ENCODE data around the gene ELAVL4. TPM values are rescaled to one million over a fixed set of nuclear protein-coding genes. Genes with fewer than 3 reads are reported as not detected.

Gene ELAVL4
- total and polyA plus RNA-seq, 2 donors (not counting 3 experiments of a cell fraction or from before 2014, with no cell fraction given): not detected

- Histone ChIP-seq H3K79me2 (ENCODE audit: control insufficient read depth, insufficient read depth, low read length) (no peaks in the 10 kb centered on the region), H3K4me3 (replicated peaks in 1 of 3; ENCODE audit: insufficient read depth in 1 of 3, low read depth in 1 of 3, low read length in 3 of 3) (no peak overlapping the region), H3K4me1 (ENCODE audit: control insufficient read depth, extremely low read depth, insufficient read depth, low read length) (no peaks in the 10 kb centered on the region), H3K36me3 (ENCODE audit: control insufficient read depth in 2 of 2, extremely low read depth in 1 of 2, insufficient read depth in 2 of 2, low read length in 2 of 2) (no peaks in the 10 kb centered on the region), H3K9ac (replicated peaks; ENCODE audit: extremely low read depth, insufficient read depth, low read length) (no peak overlapping the region), H3K27me3 (ENCODE audit: control insufficient read depth in 2 of 2, insufficient read depth in 2 of 2, low read length in 2 of 2) (no peaks in the 10 kb centered on the region), H2AFZ (ENCODE audit: low read depth, low read length) (no peak overlapping the region), H3K9me1 (replicated peaks; ENCODE audit: control insufficient read depth, extremely low read depth, insufficient read depth, low read length) (no peaks in the 10 kb centered on the region), H3K27ac (ENCODE audit: insufficient read depth, low read depth, low read length) (no peak overlapping the region), H3K4me2 (ENCODE audit: insufficient read depth, low read length) (no peak overlapping the region), H4K20me1 (replicated peaks; ENCODE audit: control insufficient read depth, extremely low read depth, insufficient read depth, low read length) (no peaks in the 10 kb centered on the region), H3K9me3 (replicated peaks; ENCODE audit: control insufficient read depth, insufficient read depth, low read length) (no peaks in the 10 kb centered on the region)
- TF ChIP-seq POLR2A (IDR thresholded peaks at IDR 0.05; ENCODE audit: low read depth, low read length) (no peak), GATA2 (IDR thresholded peaks at IDR 0.05; ENCODE audit: insufficient read depth, insufficient read length, low read depth, low read length) (no peak), MYC (IDR thresholded peaks at IDR 0.05; ENCODE audit: low read depth, low read length) (no peak), MAX (IDR thresholded peaks at IDR 0.05; ENCODE audit: insufficient read depth, insufficient read length) (no peak), EZH2 (IDR thresholded peaks at IDR 0.05; ENCODE audit: borderline replicate concordance, low read depth, low read length, severe bottlenecking) (no peak), JUN (IDR thresholded peaks at IDR 0.05; ENCODE audit: borderline replicate concordance, insufficient read depth, insufficient read length, low read depth) (no peak), POLR2AphosphoS5 (IDR thresholded peaks at IDR 0.05; ENCODE audit: insufficient read depth, low read depth, low read length) (no peak), FOS (IDR thresholded peaks at IDR 0.05; ENCODE audit: borderline replicate concordance, insufficient read depth, low read length) (no peak)
- no peak for FAIRE-seq
- intact Hi-C loops (cut with micrococcal nuclease): no loop called here
- CTCF ChIA-PET: no interaction called here
- no TSS peak for BruUV-seq (replicated peaks)
- no peak for DNase-seq (ENCODE audit: low read depth, low spot score)
- dilution Hi-C loops (cut with MboI; ENCODE audit: extremely low pct_ligation_motif_present, low sequenced_read_pairs): no loop called here
- POLR2A ChIA-PET: no interaction called here
These were observed 71.6 kb downstream of the ELAVL4 start for GRCh38 chr1:50180367-50180766.

- H3K27ac ChIP-seq (ENCODE audit: insufficient read depth, low read depth, low read length): no peak overlapping the region
- H4K20me1 ChIP-seq (replicated peaks; ENCODE audit: control insufficient read depth, extremely low read depth, insufficient read depth, low read length): no peaks in the 10 kb centered on the region
- H3K4me1 ChIP-seq (ENCODE audit: control insufficient read depth, extremely low read depth, insufficient read depth, low read length): no peaks in the 10 kb centered on the region
- dilution Hi-C loops (cut with MboI; ENCODE audit: extremely low pct_ligation_motif_present, low sequenced_read_pairs) (no loop called here), intact Hi-C loops (cut with micrococcal nuclease) (no loop called here)
- H3K9me3 ChIP-seq (replicated peaks; ENCODE audit: control insufficient read depth, insufficient read depth, low read length): no peaks in the 10 kb centered on the region
- POLR2A ChIA-PET: no interaction called here
- H3K4me2 ChIP-seq (ENCODE audit: insufficient read depth, low read length): no peak overlapping the region
- H3K9ac ChIP-seq (replicated peaks; ENCODE audit: extremely low read depth, insufficient read depth, low read length): no peak overlapping the region
- DNase-seq (ENCODE audit: low read depth, low spot score) (no peak), FAIRE-seq (no peak)
- CTCF ChIA-PET: no interaction called here
- no peak overlapping the region for H3K4me3 ChIP-seq (replicated peaks in 1 of 3; ENCODE audit: insufficient read depth in 1 of 3, low read depth in 1 of 3, low read length in 3 of 3)
- no peaks in the 10 kb centered on the region for H3K27me3 ChIP-seq (ENCODE audit: control insufficient read depth in 2 of 2, insufficient read depth in 2 of 2, low read length in 2 of 2)
- H3K79me2 ChIP-seq (ENCODE audit: control insufficient read depth, insufficient read depth, low read length): no peaks in the 10 kb centered on the region
- no peaks in the 10 kb centered on the region for H3K9me1 ChIP-seq (replicated peaks; ENCODE audit: control insufficient read depth, extremely low read depth, insufficient read depth, low read length)
- no peaks in the 10 kb centered on the region for H3K36me3 ChIP-seq (ENCODE audit: control insufficient read depth in 2 of 2, extremely low read depth in 1 of 2, insufficient read depth in 2 of 2, low read length in 2 of 2)
- TF ChIP-seq POLR2A (IDR thresholded peaks at IDR 0.05; ENCODE audit: low read depth, low read length) (no peak), MAX (IDR thresholded peaks at IDR 0.05; ENCODE audit: insufficient read depth, insufficient read length) (no peak), CTCF (IDR thresholded peaks at IDR 0.05; ENCODE audit: extremely low read depth in 1 of 2, insufficient read depth in 1 of 2, low read depth in 1 of 2, low read length in 2 of 2) (no peak)
- BruUV-seq (replicated peaks): no TSS peak
- no peak overlapping the region for H2AFZ ChIP-seq (ENCODE audit: low read depth, low read length)
These were observed 72.4 kb downstream of the ELAVL4 start for GRCh38 chr1:50181027-50181663.
